Uterus (tissue), 2 donors: ENCODE data around the gene MCUR1.

Experiments used
- POLR2A ChIP-seq, 2 donors: fragments of 450-650 bp; IDR thresholded peaks; one replicate each; pipeline ENCODE4 v1.6.1; 2016; ENCODE audit warnings: antibody characterized with exemption in 2 of 2, mild to moderate bottlenecking in 1 of 2, moderate library complexity in 1 of 2
- TF ChIP-seq, protein P1 (sequence below), 4 experiments: fragments of 200-600 bp in 2 of 4; fragments of 450-650 bp in 2 of 4; sonication (generic) in 2 of 4; IDR thresholded peaks; one replicate each; pipeline ENCODE4 v1.5.1; 2016 to 2019; ENCODE audit warnings: antibody characterized with exemption in 4 of 4, mild to moderate bottlenecking in 2 of 4, moderate library complexity in 1 of 4

DNA sequence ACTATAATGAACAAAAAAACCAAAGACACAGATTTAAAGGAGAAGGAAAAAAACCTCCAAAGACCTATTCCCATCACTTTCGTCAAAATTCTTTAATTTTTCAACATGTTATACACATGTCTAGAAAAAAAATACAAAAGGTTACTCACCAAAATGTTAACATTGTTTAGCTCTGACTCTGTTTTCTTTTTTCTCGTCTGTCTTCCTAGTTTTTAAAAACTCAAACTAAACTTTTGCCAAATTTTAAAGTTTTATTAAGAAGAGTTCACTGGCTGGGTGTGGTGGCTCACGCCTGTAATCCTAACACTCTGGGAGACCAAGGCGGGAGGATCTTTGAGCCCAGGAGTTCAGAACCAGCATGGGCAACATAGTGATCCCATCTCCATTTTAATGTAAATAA, 10.8 kb downstream of the MCUR1 start:
- TF ChIP-seq, protein P1, sequence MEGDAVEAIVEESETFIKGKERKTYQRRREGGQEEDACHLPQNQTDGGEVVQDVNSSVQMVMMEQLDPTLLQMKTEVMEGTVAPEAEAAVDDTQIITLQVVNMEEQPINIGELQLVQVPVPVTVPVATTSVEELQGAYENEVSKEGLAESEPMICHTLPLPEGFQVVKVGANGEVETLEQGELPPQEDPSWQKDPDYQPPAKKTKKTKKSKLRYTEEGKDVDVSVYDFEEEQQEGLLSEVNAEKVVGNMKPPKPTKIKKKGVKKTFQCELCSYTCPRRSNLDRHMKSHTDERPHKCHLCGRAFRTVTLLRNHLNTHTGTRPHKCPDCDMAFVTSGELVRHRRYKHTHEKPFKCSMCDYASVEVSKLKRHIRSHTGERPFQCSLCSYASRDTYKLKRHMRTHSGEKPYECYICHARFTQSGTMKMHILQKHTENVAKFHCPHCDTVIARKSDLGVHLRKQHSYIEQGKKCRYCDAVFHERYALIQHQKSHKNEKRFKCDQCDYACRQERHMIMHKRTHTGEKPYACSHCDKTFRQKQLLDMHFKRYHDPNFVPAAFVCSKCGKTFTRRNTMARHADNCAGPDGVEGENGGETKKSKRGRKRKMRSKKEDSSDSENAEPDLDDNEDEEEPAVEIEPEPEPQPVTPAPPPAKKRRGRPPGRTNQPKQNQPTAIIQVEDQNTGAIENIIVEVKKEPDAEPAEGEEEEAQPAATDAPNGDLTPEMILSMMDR (IDR thresholded peaks at IDR 0.05), result no peak
- TF ChIP-seq POLR2A (IDR thresholded peaks at IDR 0.05), result no peak
